GM20000 (cell line): ENCODE results near the gene SNX19.

Experiments used
- DNase-seq: peaks from one replicate; pipeline ENCODE4 v3.0.0; 2012; ENCODE audit warnings: low spot score
- TF ChIP-seq, protein P1 (sequence below): IDR thresholded peaks from 2 replicates; pipeline ENCODE4 v1.5.1; 2012; ENCODE audit warnings: mild to moderate bottlenecking, control low read depth; ENCODE audit errors: extremely low read depth, missing control alignments

SNX19 gene

DNA sequence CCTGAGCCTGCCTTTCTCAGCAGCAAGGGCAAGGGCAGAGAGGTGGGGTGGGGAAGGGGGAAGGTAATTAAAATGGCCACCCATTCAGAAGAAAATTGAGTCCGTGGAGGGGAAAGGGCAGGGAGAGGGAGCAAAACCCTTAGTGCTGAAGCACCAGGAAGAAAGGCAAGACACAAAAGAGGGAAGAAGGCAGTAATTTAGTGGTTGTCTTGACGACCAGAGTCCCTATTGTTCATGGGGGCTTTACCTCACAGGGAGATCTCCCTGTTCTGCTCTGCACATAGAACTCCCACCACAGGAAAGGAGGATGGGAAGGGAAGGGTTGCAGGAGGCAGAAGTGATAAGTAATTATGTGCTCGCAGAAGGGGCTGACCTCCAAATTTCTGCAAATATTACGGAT is 23.4 kb downstream of the SNX19 start:
- TF ChIP-seq, protein P1, sequence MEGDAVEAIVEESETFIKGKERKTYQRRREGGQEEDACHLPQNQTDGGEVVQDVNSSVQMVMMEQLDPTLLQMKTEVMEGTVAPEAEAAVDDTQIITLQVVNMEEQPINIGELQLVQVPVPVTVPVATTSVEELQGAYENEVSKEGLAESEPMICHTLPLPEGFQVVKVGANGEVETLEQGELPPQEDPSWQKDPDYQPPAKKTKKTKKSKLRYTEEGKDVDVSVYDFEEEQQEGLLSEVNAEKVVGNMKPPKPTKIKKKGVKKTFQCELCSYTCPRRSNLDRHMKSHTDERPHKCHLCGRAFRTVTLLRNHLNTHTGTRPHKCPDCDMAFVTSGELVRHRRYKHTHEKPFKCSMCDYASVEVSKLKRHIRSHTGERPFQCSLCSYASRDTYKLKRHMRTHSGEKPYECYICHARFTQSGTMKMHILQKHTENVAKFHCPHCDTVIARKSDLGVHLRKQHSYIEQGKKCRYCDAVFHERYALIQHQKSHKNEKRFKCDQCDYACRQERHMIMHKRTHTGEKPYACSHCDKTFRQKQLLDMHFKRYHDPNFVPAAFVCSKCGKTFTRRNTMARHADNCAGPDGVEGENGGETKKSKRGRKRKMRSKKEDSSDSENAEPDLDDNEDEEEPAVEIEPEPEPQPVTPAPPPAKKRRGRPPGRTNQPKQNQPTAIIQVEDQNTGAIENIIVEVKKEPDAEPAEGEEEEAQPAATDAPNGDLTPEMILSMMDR, result no peak
- DNase-seq, result no peak

DNA sequence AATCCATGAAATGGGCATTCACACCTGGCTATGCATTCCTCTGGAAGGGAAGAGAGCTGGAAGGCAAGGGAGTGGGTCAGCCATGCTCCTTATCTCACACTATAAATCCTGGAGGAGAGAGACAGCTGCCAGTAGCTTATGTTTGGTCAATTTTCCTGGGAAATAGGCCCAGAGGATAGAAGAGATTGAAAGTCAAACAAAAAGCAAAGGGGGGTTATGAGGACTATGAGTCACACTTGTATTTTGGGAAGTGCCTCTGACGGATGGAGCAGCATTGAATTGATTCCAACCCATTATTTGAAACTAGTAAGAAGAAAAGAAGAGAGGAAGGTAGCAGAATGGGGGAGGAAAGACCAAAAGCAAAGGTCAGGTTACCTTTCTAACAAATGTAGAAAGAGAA is 25.0 kb downstream of the SNX19 start:
- TF ChIP-seq, protein P1, result no peak
- no peak for DNase-seq

DNA sequence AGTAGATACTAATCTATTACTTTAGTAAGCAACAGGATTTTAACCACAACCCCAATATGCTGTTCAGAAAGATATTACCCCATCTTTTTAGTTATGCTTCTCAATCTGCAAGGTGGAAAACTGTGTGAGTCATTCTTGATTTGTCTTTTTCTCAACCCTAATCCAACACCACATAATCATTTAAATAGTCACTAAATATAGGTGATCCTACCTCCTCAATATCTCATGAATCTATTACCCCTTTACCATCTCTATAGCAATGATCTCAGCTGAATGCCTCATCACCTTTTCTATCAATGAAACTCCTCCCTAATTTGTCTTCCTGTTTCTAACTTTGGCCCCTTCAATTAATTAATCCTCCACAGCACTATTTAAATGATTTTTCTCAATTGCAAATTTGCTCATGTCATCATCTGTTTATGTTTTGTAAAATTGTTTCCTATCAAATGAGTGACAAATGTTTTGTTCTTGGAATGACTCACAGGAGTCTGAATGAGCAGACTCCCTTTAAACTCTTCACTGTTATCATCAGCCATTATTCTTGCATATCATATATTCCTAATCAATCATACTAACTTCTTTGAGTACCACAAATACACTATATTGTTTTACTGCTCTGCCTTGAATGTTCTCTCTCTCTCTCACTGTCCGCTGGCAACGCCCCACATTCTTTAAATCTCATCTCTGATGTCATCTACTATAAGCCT is 26.1 kb downstream of the SNX19 start:
- no peak for DNase-seq
- TF ChIP-seq, protein P1, result no peak

DNA sequence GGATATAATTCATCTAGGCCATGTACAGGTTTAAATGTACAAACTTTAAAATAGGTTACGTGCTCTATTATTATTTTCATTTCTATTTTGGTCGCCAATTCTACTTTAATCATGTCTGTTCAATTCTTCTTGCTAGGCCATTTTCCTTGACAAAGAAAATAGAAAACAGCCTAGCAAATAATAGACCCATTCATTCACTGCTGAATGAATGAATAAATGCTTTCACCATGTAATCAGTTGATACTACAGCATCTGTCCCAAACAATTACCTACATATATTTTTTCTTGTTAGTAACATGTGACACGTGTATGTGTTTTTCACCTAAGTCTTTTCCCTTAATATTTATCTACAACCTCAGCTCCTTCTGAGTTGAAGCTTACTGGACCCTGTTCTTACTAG is 27.5 kb downstream of the SNX19 start:
- no peak for DNase-seq
- TF ChIP-seq, protein P1, result no peak

DNA sequence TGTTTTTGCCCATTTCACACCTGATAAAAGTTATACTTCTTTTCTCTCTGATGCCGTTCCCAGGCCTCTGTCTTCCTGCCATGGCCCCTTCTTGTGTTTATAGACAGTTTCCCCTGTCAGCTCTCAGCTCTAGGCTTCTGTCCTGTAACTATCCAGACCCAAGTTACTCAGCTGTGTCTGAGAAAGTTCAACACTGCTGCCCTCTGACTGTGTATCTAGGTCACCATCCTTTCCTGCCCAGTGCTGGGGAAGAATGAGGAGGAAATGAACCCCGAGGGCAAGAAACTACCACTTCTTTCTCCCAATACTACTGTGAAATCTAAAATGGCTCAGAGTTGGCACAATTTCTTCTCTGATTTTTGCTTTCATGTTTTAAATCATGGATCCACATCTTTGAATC is 29.6 kb downstream of the SNX19 start:
- TF ChIP-seq, protein P1, result no peak
- DNase-seq, result no peak

DNA sequence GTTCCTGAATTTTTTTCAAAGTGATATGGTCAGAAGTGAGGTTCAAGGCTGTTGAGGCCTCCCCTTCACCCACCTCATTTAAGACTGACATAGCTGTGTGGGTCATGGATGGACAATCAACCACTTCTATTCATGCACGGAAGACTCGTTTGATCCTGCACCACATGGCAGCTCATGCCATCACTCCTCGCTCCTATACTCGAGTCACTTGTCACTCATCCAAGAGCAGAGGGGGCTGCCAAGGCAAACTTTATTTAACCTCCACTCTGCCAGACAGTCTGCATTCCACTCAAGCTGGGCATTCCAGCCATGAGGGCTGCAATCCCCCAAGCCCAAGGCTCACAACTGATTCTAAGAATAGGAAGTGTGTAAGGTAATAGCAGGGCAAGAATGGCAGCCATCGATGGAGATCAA is 34.1 kb downstream of the SNX19 start:
- no peak for DNase-seq

DNA sequence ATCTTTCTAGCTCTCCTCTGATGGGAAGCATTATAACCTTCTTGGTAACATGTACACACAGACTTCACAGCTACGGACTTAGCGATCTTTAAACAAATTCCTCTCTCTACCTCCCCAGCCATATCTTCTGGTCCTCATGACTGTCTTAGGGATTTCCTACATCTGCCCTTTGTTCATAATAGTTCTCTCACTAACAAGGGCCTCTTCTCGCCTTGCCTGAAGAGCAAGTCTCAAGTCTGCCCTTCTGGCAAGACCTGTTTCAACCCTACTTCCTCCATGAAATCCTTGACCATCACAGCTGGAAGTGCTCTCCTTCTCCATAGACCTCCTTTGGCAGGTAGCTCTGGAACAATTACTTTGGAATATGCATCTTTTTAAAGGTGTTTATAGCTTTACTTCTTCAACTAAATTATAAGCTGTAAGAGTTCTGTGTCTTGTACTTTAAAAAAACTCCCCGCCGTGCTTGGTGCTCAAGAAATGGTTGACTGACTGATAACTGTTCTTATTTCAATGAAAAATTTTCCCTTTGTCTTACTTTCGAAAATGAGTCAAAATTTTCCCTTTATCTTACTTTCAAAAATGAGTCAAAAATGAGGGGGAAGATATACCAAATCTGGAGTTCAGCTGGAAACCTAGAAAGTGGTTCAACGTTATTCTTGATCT is 34.7 kb downstream of the SNX19 start:
- TF ChIP-seq, protein P1, result no peak
- DNase-seq, result no peak

More for the DNA sequence above, 34.1 kb downstream of the SNX19 start:
- TF ChIP-seq, protein P1, result no peak
